HCT116 (cell line): ENCODE measurements around the gene PHOSPHO2. TPM values are rescaled to one million over a fixed set of nuclear protein-coding genes. Genes with fewer than 3 reads are reported as not detected.

Experiments used
- ATAC-seq: fragments of 200-7000 bp; cut with Tn5 transposase; 2 replicates; pipeline ENCODE4 v1.9.1; 2020; ENCODE audit warnings: mild to moderate bottlenecking, moderate library complexity
- BruUV-seq: library from RNA; stranded (reverse); fragments of 400-500 nt; replicated peaks from 2 replicates; lab custom pipeline; 2021; lab: Mats Ljungman, UMichigan
- CTCF ChIA-PET: fragments of 300-600 bp; sonication (Branson Sonifier 250); formaldehyde crosslinking; loops from one replicate; lab custom pipeline; 2021; ENCODE audit warnings: antibody characterized with exemption; lab: Charles Lee
- POLR2A ChIA-PET: fragments of 300-600, 350-600 bp; sonication (Branson Sonifier 250); formaldehyde crosslinking; loops from one replicate; lab custom pipeline; 2021; ENCODE audit warnings: antibody characterized with exemption; lab: Charles Lee
- RAD21 ChIA-PET, 2 experiments: fragments of 300-600 bp; sonication (Branson Sonifier 250); formaldehyde crosslinking; loops; one replicate each; lab custom pipeline; 2023; ENCODE audit warnings: low total read pairs in 2 of 2; ENCODE audit not compliant: uncharacterized antibody in 2 of 2, unreplicated experiment in 2 of 2, low non-redundant PET in 1 of 2; lab: Charles Lee
- DNase-seq: peaks from one replicate; pipeline ENCODE4 v3.0.0-alpha.2; 2010; ENCODE audit warnings: low read depth, low spot score
- H2AFZ ChIP-seq: fragments of 200-600 bp; shearing (Covaris generic), sonication (generic); 2 replicates; pipeline ENCODE4 v1.6.1; 2017; ENCODE audit warnings: low read depth, mixed run types, mixed read lengths, antibody characterized with exemption, low read length; ENCODE audit not compliant: poor library complexity, severe bottlenecking
- H3K27ac ChIP-seq: 2 replicates; pipeline ENCODE4 v1.5.1; 2012; ENCODE audit warnings: low read depth, low read length
- H3K27me3 ChIP-seq: fragments of 200-600 bp; sonication (generic); 2 replicates; pipeline ENCODE4 v1.6.1; 2016; ENCODE audit warnings: mixed run types, low read length, mixed read lengths; ENCODE audit not compliant: insufficient read depth
- H3K36me3 ChIP-seq, 2 experiments: fragments of 200-500 bp in 1 of 2; fragments of 200-600 bp in 1 of 2; sonication (Bioruptor generic) in 1 of 2; sonication (generic) in 1 of 2; 2 replicates each; pipeline versions ENCODE4 v1.5.1 to v1.6.1; 2014 to 2016; ENCODE audit warnings: low read length in 2 of 2, inconsistent platforms in 1 of 2, mixed read lengths in 1 of 2, mixed run types in 1 of 2; ENCODE audit not compliant: insufficient read depth in 2 of 2, control insufficient read depth in 1 of 2
- H3K4me1 ChIP-seq, 2 experiments: fragments of 200-600 bp in 1 of 2; sonication (generic) in 1 of 2; 2 replicates each; pipeline versions ENCODE4 v1.5.1 to v1.6.1; 2012 to 2017; ENCODE audit warnings: low read length in 2 of 2, inconsistent platforms in 1 of 2, mild to moderate bottlenecking in 1 of 2, mixed read lengths in 1 of 2, mixed run types in 1 of 2, moderate library complexity in 1 of 2; ENCODE audit not compliant: insufficient read depth in 2 of 2, control insufficient read depth in 1 of 2
- H3K4me2 ChIP-seq: fragments of 200-600 bp; sonication (generic); 2 replicates; pipeline ENCODE4 v1.6.1; 2017; ENCODE audit warnings: mixed run types, low read length, mixed read lengths
- H3K4me3 ChIP-seq, 2 experiments: fragments of 200-600 bp in 1 of 2; sonication (generic) in 1 of 2; replicated peaks in 1 of 2; 2 replicates each; pipeline ENCODE4 v1.5.1; 2011 to 2016; ENCODE audit warnings: low read length in 2 of 2, control low read depth in 1 of 2, low read depth in 1 of 2, mild to moderate bottlenecking in 1 of 2, mixed read lengths in 1 of 2, mixed run types in 1 of 2
- H3K79me2 ChIP-seq: fragments of 200-600 bp; sonication (generic); 2 replicates; pipeline ENCODE4 v1.6.1; 2017; ENCODE audit warnings: mild to moderate bottlenecking, mixed run types, low read length, moderate library complexity, mixed read lengths; ENCODE audit not compliant: insufficient read depth
- H3K9ac ChIP-seq: fragments of 200-600 bp; sonication (generic); 2 replicates; pipeline ENCODE4 v1.6.1; 2016; ENCODE audit warnings: low read length, mixed read lengths
- H3K9me2 ChIP-seq: fragments of 200-600 bp; sonication (generic), shearing (Covaris generic); 2 replicates; pipeline ENCODE4 v1.6.1; 2017; ENCODE audit warnings: mixed run types, mild to moderate bottlenecking, moderate library complexity; ENCODE audit not compliant: insufficient read depth
- H3K9me3 ChIP-seq, 2 experiments: fragments of 200-500 bp in 1 of 2; fragments of 200-600 bp in 1 of 2; sonication (Bioruptor generic) in 1 of 2; sonication (generic) in 1 of 2; 2 replicates each; pipeline ENCODE4 v1.6.1; 2014 to 2017; ENCODE audit warnings: low read length in 2 of 2, mixed read lengths in 2 of 2, inconsistent platforms in 1 of 2, low read depth in 1 of 2, mild to moderate bottlenecking in 1 of 2, mixed run types in 1 of 2, moderate library complexity in 1 of 2; ENCODE audit not compliant: control insufficient read depth in 1 of 2, insufficient read depth in 1 of 2
- H4K20me1 ChIP-seq: fragments of 200-600 bp; sonication (generic), shearing (Covaris generic); 2 replicates; pipeline ENCODE4 v1.6.1; 2017; ENCODE audit warnings: mixed run types, mild to moderate bottlenecking, moderate library complexity; ENCODE audit not compliant: insufficient read depth
- CEBPB ChIP-seq: IDR thresholded peaks from 2 replicates; pipeline ENCODE4 v1.6.1; 2012; ENCODE audit warnings: low read depth
- EGR1 ChIP-seq: IDR thresholded peaks from 2 replicates; pipeline ENCODE4 v1.6.1; 2012; ENCODE audit warnings: low read depth
- EZH2 ChIP-seq: fragments of 200-600 bp; sonication (generic); IDR thresholded peaks from 2 replicates; pipeline ENCODE4 v1.6.1; 2017; ENCODE audit warnings: antibody characterized with exemption, mixed run types
- EZH2phosphoT487 ChIP-seq: fragments of 200-600 bp; IDR thresholded peaks from 2 replicates; pipeline ENCODE4 v1.6.1; 2018; ENCODE audit warnings: antibody characterized with exemption, borderline replicate concordance
- FOSL1 ChIP-seq: IDR thresholded peaks from 2 replicates; pipeline ENCODE4 v1.6.1; 2012; ENCODE audit warnings: low read depth
- JUND ChIP-seq: IDR thresholded peaks from 2 replicates; pipeline ENCODE4 v1.6.1; 2012
- POLR2A ChIP-seq: IDR thresholded peaks from 2 replicates; pipeline ENCODE4 v1.7.0; 2011; ENCODE audit warnings: borderline replicate concordance; ENCODE audit not compliant: insufficient read depth, insufficient read length; ENCODE audit errors: extremely low read depth
- POLR2AphosphoS5 ChIP-seq: IDR thresholded peaks from 2 replicates; pipeline ENCODE4 v1.6.1; 2011; ENCODE audit warnings: mild to moderate bottlenecking, low read depth, low read length, moderate library complexity
- SIN3A ChIP-seq: IDR thresholded peaks from 2 replicates; pipeline ENCODE4 v1.6.1; 2012; ENCODE audit warnings: low read depth
- SP1 ChIP-seq: IDR thresholded peaks from 2 replicates; pipeline ENCODE4 v1.6.1; 2012; ENCODE audit warnings: low read depth
- SRF ChIP-seq: IDR thresholded peaks from 2 replicates; pipeline ENCODE4 v1.6.1; 2012; ENCODE audit warnings: low read depth
- YY1 ChIP-seq: IDR thresholded peaks from 2 replicates; pipeline ENCODE4 v1.6.1; 2011; ENCODE audit warnings: low read length, low read depth, moderate library complexity, mild to moderate bottlenecking; ENCODE audit not compliant: insufficient replicate concordance; ENCODE audit errors: extremely low read depth
- ZNF274 ChIP-seq: fragments of 200-500 bp; sonication (Bioruptor generic); IDR thresholded peaks from 2 replicates; pipeline ENCODE4 v1.6.1; 2014; ENCODE audit warnings: mild to moderate bottlenecking, low read depth, low read length, inconsistent platforms
- intact Hi-C: fragments of 100-400 bp; cut with micrococcal nuclease; formaldehyde crosslinking; loops from 2 replicates; pipeline ENCODE4 v1.10.0; 2022
- total RNA-seq: library from RNA; stranded (reverse); gene quantifications from one replicate; pipeline ENCODE4 v1.2.1, GENCODE V29; 2021; ENCODE audit not compliant: unreplicated experiment
- TF ChIP-seq, protein P1 (sequence below): IDR thresholded peaks from 2 replicates; pipeline ENCODE4 v1.6.1; 2012
- TF ChIP-seq, protein P2 (sequence below), 3 experiments: fragments of 200-600 bp in 1 of 3; sonication (generic) in 1 of 3; IDR thresholded peaks in 2 of 3; conservative IDR thresholded peaks in 1 of 3; 2 replicates each; pipeline ENCODE4 v1.5.1; 2012 to 2017; ENCODE audit warnings: low read depth in 2 of 3, low read length in 2 of 3, antibody characterized with exemption in 1 of 3, borderline replicate concordance in 1 of 3, control low read depth in 1 of 3, mild to moderate bottlenecking in 1 of 3, mixed read lengths in 1 of 3, mixed run types in 1 of 3, moderate library complexity in 1 of 3; ENCODE audit not compliant: insufficient read depth in 1 of 3
- TF ChIP-seq, protein P3 (sequence below): IDR thresholded peaks from 2 replicates; pipeline ENCODE4 v1.6.1; 2011; ENCODE audit warnings: mild to moderate bottlenecking, low read length, moderate library complexity; ENCODE audit not compliant: insufficient replicate concordance; ENCODE audit errors: extremely low read depth

PHOSPHO2 gene
- total RNA-seq, 1 experiment from 2014 or later = 2.8 TPM

DNA sequence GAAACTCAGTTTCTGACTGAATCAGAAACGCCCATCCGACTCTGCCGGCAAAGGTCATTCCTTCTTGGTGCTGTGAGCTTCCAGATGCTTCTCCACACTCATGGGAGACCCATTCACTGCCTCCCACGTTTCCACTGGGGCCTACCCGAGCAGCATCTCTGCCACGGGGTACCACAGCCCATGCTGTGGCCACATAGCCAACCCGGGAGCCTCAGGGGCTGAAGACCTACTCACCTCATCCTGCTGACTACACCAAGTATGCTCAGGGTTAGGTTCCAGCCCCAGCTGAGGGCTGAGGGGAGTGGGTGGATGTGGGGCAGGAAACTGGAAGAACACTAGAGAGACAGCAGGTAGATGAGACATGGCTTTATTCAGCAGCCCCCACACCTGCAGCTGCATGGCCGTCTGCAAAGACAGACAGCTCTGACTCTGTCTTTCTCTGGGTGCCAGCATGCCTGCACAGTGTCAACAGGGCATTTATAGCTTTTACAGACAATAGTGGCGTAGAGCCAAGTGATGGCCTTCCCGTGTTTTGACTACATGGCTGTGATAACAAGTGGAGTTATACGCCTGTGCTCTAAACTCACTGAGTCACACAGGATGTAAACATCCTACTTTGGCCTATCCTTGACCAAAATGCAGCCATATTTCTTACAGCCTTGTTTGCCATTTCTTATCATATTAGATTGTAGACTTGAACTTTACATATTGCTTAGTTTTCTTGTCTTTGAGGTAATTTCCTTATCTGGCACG lies 22.8 kb downstream of the PHOSPHO2 start:
- Histone ChIP-seq H3K4me3 (no peak overlapping the region), H3K9ac (no peak overlapping the region), H3K27me3 (no peaks in the 10 kb centered on the region), H3K9me3 (no peaks in the 10 kb centered on the region), H3K9me2 (no peaks in the 10 kb centered on the region), H3K27ac (no peak overlapping the region), H3K36me3 (no peaks in the 10 kb centered on the region), H3K4me1 (no peaks in the 10 kb centered on the region), H3K79me2 (no peaks in the 10 kb centered on the region), H2AFZ (no peak overlapping the region), H4K20me1 (no peaks in the 10 kb centered on the region), H3K4me2 (no peak overlapping the region)
- ChIA-PET POLR2A (no interaction called here), RAD21 (no interaction called here), CTCF (no interaction called here)
- TF ChIP-seq POLR2A = no peak
- TF ChIP-seq FOSL1 = no peak
- TF ChIP-seq EGR1 = no peak
- no peak for TF ChIP-seq YY1
- TF ChIP-seq SIN3A = no peak
- DNase-seq (no peak), ATAC-seq (no peak; the same call in 1 of the 2 replicates)
- no TSS peak for BruUV-seq
- intact Hi-C loops = no loop called here

DNA sequence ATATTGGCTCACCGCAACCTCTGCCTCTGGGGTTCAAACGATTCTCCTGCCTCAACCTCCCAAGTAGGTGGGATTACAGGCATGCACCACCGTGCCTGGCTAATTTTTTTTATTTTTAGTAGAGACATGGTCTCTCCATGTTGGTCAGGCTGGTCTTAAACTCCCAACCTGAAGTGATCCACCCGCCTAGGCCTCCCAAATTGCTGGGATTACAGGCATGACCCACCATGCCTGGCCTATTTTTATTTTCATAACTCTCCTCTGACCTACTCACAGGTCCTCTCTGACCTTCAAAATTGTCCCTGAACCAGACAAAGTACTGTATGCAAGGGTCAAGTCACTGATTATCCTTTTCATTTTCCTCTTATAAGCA lies 23.4 kb downstream of the PHOSPHO2 start:
- TF ChIP-seq SIN3A (no peak), EZH2phosphoT487 (no peak), JUND (no peak), SRF (no peak), POLR2AphosphoS5 (no peak), EZH2 (no peak), SP1 (no peak), ZNF274 (no peak), CEBPB (no peak)
- TF ChIP-seq, protein P1, sequence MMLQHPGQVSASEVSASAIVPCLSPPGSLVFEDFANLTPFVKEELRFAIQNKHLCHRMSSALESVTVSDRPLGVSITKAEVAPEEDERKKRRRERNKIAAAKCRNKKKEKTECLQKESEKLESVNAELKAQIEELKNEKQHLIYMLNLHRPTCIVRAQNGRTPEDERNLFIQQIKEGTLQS = no peak
- TF ChIP-seq, protein P2, sequence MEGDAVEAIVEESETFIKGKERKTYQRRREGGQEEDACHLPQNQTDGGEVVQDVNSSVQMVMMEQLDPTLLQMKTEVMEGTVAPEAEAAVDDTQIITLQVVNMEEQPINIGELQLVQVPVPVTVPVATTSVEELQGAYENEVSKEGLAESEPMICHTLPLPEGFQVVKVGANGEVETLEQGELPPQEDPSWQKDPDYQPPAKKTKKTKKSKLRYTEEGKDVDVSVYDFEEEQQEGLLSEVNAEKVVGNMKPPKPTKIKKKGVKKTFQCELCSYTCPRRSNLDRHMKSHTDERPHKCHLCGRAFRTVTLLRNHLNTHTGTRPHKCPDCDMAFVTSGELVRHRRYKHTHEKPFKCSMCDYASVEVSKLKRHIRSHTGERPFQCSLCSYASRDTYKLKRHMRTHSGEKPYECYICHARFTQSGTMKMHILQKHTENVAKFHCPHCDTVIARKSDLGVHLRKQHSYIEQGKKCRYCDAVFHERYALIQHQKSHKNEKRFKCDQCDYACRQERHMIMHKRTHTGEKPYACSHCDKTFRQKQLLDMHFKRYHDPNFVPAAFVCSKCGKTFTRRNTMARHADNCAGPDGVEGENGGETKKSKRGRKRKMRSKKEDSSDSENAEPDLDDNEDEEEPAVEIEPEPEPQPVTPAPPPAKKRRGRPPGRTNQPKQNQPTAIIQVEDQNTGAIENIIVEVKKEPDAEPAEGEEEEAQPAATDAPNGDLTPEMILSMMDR (IDR thresholded peaks at IDR 0.05 in 2 of 3, conservative IDR thresholded peaks at IDR 0.05 in 1 of 3; ENCODE audit: borderline replicate concordance in 1 of 3, insufficient read depth in 1 of 3, low read depth in 2 of 3, low read length in 2 of 3) = no peak
- TF ChIP-seq, protein P3, sequence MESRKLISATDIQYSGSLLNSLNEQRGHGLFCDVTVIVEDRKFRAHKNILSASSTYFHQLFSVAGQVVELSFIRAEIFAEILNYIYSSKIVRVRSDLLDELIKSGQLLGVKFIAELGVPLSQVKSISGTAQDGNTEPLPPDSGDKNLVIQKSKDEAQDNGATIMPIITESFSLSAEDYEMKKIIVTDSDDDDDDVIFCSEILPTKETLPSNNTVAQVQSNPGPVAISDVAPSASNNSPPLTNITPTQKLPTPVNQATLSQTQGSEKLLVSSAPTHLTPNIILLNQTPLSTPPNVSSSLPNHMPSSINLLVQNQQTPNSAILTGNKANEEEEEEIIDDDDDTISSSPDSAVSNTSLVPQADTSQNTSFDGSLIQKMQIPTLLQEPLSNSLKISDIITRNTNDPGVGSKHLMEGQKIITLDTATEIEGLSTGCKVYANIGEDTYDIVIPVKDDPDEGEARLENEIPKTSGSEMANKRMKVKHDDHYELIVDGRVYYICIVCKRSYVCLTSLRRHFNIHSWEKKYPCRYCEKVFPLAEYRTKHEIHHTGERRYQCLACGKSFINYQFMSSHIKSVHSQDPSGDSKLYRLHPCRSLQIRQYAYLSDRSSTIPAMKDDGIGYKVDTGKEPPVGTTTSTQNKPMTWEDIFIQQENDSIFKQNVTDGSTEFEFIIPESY = no peak
- ChIA-PET RAD21 (no interaction called here), POLR2A (no interaction called here), CTCF (no interaction called here)
- Histone ChIP-seq H4K20me1 (no peaks in the 10 kb centered on the region), H3K27ac (no peak overlapping the region), H3K4me3 (no peak overlapping the region), H3K9me2 (no peaks in the 10 kb centered on the region), H3K4me1 (no peaks in the 10 kb centered on the region), H3K4me2 (no peak overlapping the region), H3K9me3 (no peaks in the 10 kb centered on the region), H3K79me2 (no peaks in the 10 kb centered on the region), H2AFZ (no peak overlapping the region), H3K27me3 (no peaks in the 10 kb centered on the region), H3K9ac (no peak overlapping the region), H3K36me3 (no peaks in the 10 kb centered on the region)
- BruUV-seq = no TSS peak
- no peak for DNase-seq
- ATAC-seq = no peak
- intact Hi-C loops = no loop called here
